GM18907 (cell line): Measurements from ENCODE around the gene SASH1.

ENCODE experiments used
- ATAC-seq: cut with Tn5 transposase; IDR thresholded peaks from one replicate; pipeline ENCODE4 v1.9.1; 2021; ENCODE audit warnings: mild to moderate bottlenecking, moderate library complexity; ENCODE audit not compliant: unreplicated experiment

The SASH1 gene

GRCh38 chr6:148491638-148492251 lies 149.1 kb downstream of the SASH1 start:
- ATAC-seq, result no peak

- ATAC-seq, result no peak
Observed at GRCh38 chr6:148492654-148493290, 150.1 kb downstream of the SASH1 start.

- ATAC-seq, result no peak
Observed at GRCh38 chr6:148493424-148493823, 150.8 kb downstream of the SASH1 start.

GRCh38 chr6:148494226-148494625 lies 151.6 kb downstream of the SASH1 start:
- no peak for ATAC-seq

- no peak for ATAC-seq
Observed at GRCh38 chr6:148495029-148495428, 152.4 kb downstream of the SASH1 start.

- no peak for ATAC-seq
Observed at GRCh38 chr6:148497257-148497656, 154.6 kb downstream of the SASH1 start.

- ATAC-seq, result no peak
Observed at GRCh38 chr6:148497717-148498116, 155.1 kb downstream of the SASH1 start.

- ATAC-seq, result no peak
Observed at GRCh38 chr6:148500402-148500801, 157.8 kb downstream of the SASH1 start.

- ATAC-seq, result no peak
Observed at GRCh38 chr6:148501178-148501590, 158.5 kb downstream of the SASH1 start.

GRCh38 chr6:148502083-148502772 lies 159.6 kb downstream of the SASH1 start:
- ATAC-seq, result no peak

- ATAC-seq, result no peak
Observed at GRCh38 chr6:148502773-148503135, 160.1 kb downstream of the SASH1 start.

GRCh38 chr6:148503703-148504102 lies 161.1 kb downstream of the SASH1 start:
- no peak for ATAC-seq

- ATAC-seq, result no peak
Observed at GRCh38 chr6:148507774-148508173, 165.1 kb downstream of the SASH1 start.

GRCh38 chr6:148508401-148509041 lies 165.9 kb downstream of the SASH1 start:
- no peak for ATAC-seq

GRCh38 chr6:148509119-148509799 lies 166.6 kb downstream of the SASH1 start:
- ATAC-seq, result no peak

- peak; percentile 85 for ATAC-seq
Observed at GRCh38 chr6:148509800-148510581, 167.4 kb downstream of the SASH1 start.

- no peak for ATAC-seq
Observed at GRCh38 chr6:148513145-148514071, 170.8 kb downstream of the SASH1 start.

GRCh38 chr6:148514091-148514845 lies 171.6 kb downstream of the SASH1 start:
- no peak for ATAC-seq

- no peak for ATAC-seq
Observed at GRCh38 chr6:148516217-148516616, 173.6 kb downstream of the SASH1 start.
